Renal cortical epithelial cell (primary cell): ENCODE results near the gene EYA4. TPM values are rescaled to one million over a fixed set of nuclear protein-coding genes. Genes with fewer than 3 reads are reported as not detected.
"Not testable (repeated sequence)": the region's sequence is repeated elsewhere in the genome, so short reads cannot be mapped to it uniquely, and the experiment has no call there.

Source experiments
- DNase-seq: peaks from one replicate; pipeline ENCODE4 v3.0.0-alpha.2; 2011; ENCODE audit warnings: low read depth
- total RNA-seq: library from RNA; depleted of rRNA; stranded (reverse); fragments of >200 nt; gene quantifications from 2 replicates; pipeline ENCODE4 v1.2.3, GENCODE V29; 2014

EYA4 gene
- total RNA-seq, 1 donor from 2014 or later, result 1.1 TPM

- DNase-seq, result not testable (repeated sequence)
These were observed 156.4 kb downstream of the EYA4 start for GRCh38 chr6:133397601-133398000.

GRCh38 chr6:133399426-133399825 is 158.3 kb downstream of the EYA4 start:
- no peak for DNase-seq

- no peak for DNase-seq
These were observed 163.0 kb downstream of the EYA4 start for GRCh38 chr6:133404151-133404550.

- DNase-seq, result no peak
These were observed 163.6 kb downstream of the EYA4 start for GRCh38 chr6:133404728-133405127.

GRCh38 chr6:133407320-133408100 is 166.4 kb downstream of the EYA4 start:
- no peak for DNase-seq

- no peak for DNase-seq
These were observed 167.0 kb downstream of the EYA4 start for GRCh38 chr6:133408132-133408531.

GRCh38 chr6:133408543-133408942 is 167.4 kb downstream of the EYA4 start:
- no peak for DNase-seq

- DNase-seq, result peak; percentile 7
These were observed 169.7 kb downstream of the EYA4 start for GRCh38 chr6:133410638-133411435.

- no peak for DNase-seq
These were observed 170.6 kb downstream of the EYA4 start for GRCh38 chr6:133411757-133412156.

GRCh38 chr6:133415262-133415661 is 174.1 kb downstream of the EYA4 start:
- DNase-seq, result no peak

- DNase-seq, result no peak
These were observed 177.0 kb downstream of the EYA4 start for GRCh38 chr6:133418108-133418507.

GRCh38 chr6:133423242-133423641 is 182.1 kb downstream of the EYA4 start:
- no peak for DNase-seq

GRCh38 chr6:133424359-133424758 is 183.2 kb downstream of the EYA4 start:
- no peak for DNase-seq

- DNase-seq, result no peak
These were observed 184.9 kb downstream of the EYA4 start for GRCh38 chr6:133426038-133426437.

GRCh38 chr6:133428295-133428694 is 187.1 kb downstream of the EYA4 start:
- DNase-seq, result peak; percentile 47

- no peak for DNase-seq
These were observed 189.4 kb downstream of the EYA4 start for GRCh38 chr6:133430530-133430929.

GRCh38 chr6:133431031-133431430 is 189.9 kb downstream of the EYA4 start:
- no peak for DNase-seq

- DNase-seq, result no peak
These were observed 191.1 kb downstream of the EYA4 start for GRCh38 chr6:133432021-133432989.

- no peak for DNase-seq
These were observed 194.0 kb downstream of the EYA4 start for GRCh38 chr6:133435065-133435728.

- DNase-seq, result peak; percentile 28
These were observed 195.5 kb downstream of the EYA4 start for GRCh38 chr6:133436652-133437051.

GRCh38 chr6:133441491-133441890 is 200.3 kb downstream of the EYA4 start:
- DNase-seq, result no peak
